Body of pancreas (tissue), 4 donors: Measurements from ENCODE around the gene LPAR3.

Source experiments
- CTCF ChIP-seq, 7 experiments: fragments of 450-650 bp in 4 of 7; fragments of 200-600 bp in 3 of 7; sonication (generic) in 3 of 7; IDR thresholded peaks; one replicate each; pipeline ENCODE4 v1.5.1; 2016 to 2019; ENCODE audit warnings: antibody characterized with exemption in 7 of 7
- POLR2A ChIP-seq, 3 donors: fragments of 450-650 bp; IDR thresholded peaks; one replicate each; pipeline ENCODE4 v1.6.1; 2016; ENCODE audit warnings: antibody characterized with exemption in 3 of 3, mild to moderate bottlenecking in 2 of 3

DNA sequence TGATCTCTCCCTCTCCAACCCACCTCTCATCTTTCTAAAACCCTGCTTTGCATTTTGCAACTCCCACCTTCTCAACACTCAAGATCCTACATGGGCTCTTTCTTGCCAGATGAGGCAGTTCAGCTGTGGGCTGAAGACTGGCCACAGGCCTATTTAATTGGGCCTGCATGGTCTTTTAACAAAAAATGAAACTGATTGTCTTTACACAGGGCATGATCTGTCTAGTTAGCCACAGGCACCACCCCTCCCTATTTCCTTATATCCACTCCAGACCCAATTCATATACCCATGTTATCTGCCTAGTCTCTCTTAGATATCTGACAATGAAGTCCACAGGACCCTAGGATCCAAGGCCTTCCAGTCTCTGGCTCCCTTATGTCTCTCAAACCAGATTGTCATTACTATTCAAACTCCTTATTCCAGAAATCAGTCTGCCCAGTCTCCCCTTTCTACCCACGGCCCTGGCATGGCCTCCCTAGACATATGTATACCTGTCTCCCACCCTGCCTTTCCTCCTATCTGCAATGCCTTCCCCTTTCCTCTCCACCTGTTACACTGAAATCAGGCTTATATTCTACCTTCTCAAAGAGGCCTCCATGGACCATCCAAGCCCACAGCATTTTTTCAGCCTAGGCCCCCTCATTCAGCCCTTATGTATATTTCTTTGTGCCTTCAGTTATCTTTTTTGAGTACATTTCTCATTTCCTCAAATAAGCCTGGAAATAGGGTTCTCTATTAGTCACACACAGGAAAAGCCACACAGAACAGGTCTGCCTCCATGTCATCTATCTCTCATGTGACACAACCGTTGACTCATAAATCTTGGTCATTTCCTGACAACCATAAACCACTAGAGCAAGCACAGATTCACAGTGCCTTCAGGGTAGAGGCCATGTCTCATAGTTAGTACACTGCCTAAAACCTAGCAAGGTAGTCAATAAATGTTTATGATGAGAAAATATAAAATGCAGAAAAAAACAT, 39.0 kb downstream of the LPAR3 start:
- TF ChIP-seq POLR2A (IDR thresholded peaks at IDR 0.05) (no peak), CTCF (IDR thresholded peaks at IDR 0.05) (no peak)
